HG03280 (cell line): ENCODE results near the gene SRP14.
"Not testable (repeated sequence)": the region's sequence is repeated elsewhere in the genome, so short reads cannot be mapped to it uniquely, and the experiment has no call there.

Source experiments
- ATAC-seq: cut with Tn5 transposase; IDR thresholded peaks from one replicate; pipeline ENCODE4 v1.9.1; 2021; ENCODE audit warnings: mild to moderate bottlenecking, moderate library complexity; ENCODE audit not compliant: unreplicated experiment

SRP14 gene, protein sequence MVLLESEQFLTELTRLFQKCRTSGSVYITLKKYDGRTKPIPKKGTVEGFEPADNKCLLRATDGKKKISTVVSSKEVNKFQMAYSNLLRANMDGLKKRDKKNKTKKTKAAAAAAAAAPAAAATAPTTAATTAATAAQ

DNA sequence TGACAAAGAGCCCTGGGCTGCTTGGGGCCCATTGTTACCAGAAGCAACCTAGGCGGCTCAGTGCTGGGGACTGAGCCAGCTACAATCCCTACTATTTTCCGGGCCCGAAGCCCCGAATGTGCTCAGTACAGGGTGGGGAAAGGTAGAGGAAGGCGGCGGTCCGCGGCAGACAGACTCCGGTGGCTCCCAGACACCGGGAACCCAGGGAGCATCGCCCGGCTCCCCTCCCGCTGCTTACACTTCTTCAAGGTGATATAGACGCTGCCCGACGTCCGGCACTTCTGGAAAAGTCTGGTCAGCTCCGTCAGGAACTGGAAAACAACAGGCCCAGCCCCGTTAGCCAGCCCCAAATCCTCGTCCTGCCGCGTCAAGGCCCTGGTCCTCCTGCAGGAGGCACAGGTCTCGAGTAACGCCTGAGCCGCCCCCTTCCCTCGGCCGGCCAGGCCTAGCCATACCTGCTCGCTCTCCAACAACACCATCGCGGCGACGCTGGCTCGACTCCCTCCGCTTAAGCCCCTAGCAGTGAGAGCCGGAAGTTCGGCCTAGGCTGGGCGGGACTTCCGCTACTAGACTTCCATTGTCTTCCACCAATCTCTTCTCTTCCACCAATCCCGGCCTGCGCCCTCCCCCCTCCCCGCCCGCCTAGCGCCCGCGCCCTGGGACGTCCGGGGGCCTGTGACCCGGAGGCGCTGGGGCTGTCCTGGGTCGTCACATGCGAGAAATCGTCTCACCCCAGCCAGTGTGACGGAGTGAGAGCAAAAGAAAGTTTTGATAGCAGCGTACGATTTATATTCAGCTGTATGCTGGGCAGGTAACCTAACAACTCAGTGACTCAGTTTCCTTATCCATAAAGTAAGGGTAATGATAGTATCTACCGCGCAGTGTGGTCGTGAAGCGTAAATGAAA, at the start of gene SRP14:
TSS of gene SRP14 (minus strand) at position 544 of the 906 bp plus-strand sequence. CDS start at position 479, 65 bp downstream.
- ATAC-seq = peak; percentile 90

DNA sequence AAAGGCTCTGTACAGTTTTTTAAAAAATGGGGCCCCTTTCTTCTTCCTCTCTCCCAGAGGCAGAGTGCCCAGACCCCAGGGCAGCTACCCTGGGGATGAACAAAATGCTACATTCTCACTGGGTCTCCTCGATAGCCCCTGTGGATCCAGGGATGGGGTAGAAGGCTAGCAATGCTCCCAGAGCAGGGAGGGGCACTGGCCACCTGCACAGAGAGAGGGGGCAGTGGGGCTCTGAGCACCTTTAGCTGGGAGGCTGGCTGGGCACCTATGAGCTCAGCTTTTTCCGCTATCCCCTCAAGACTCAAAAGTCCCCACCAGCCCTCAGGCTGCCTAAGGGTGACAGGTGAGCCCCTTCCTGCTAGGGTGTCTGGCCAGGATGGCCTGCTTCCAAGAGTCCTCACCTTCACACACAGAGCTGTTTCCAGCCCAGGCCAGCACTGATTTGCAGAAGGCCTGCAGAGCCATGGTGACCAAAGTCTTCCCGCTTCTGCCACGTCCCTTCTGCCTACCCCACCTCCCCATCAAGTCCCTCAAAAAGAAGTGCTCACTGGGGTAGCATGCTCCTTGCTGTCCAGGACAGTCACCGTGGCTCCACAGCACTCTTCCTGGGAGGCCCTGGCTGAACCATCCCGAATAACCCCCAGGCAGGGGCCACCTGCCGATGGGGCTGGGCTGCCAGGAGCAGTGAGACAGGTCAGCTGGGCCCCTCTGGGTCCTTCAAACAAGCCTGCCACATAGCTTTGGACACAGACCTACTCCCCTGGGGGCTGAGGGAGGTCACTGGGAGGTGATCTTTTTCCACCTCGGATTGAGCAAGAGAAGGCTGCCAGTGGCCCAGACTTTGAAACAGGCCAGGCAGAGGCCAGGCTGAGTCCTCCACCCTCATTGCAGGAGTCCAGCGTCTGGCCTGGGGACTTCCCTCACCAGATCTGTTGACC, 49.3 kb upstream of the SRP14 start:
- ATAC-seq = no peak

DNA sequence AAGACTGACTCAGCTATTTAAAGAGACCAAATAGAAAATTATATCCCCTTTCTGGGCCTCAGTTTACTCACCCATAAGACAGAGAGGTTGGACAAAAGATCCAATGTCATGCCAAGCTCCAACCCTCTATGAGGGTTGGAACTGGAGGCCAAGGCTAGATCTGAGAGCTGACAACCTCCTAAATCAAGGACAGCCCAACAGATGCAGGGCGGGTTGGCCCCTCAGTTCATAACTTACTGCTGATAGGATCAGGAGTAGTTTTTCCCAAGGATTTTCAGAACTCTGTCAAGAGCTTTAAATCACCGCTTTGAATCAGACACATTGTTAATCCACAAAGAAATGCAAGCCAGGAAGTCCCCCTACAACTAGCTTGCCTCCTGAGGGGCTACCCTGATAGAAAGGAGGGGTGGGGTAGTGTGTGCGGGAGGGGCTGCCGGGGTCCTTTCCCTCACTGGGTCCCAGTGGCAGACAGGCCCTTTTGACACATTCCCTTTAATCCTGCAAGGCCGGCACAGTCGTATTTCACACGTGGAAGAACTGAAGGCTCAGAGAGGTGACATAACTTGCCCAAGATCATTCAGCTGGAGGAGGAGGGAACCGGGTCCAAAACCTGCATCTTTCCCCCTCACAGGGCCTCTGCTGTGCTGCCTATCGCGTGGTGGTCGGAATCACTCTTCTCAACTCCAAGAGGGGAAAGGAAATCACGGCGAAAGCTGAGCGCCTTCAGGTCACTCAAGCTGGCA, 48.3 kb upstream of the SRP14 start:
- ATAC-seq = no peak

GRCh38 chr15:40085266-40085665, 46.3 kb upstream of the SRP14 start:
- ATAC-seq = no peak

DNA sequence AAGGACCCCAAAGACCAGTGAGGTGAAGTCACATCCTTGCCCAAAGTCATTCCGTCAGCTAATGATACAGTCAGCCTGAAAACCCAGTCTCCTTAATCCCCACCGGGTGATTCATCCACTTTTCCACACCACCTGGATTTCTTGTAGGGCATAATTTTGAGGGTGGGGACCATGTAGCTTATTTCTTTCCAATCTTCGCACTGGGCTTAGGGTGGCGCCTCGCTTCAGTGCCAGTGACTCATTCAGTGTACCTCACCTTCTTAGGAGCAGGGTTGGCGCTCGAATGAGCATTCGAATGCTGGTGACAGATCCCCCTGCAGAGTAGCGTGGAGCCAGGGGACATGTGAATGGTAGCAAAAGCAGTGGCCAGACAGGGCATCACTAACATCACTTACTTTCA, 45.7 kb upstream of the SRP14 start:
- no peak for ATAC-seq

GRCh38 chr15:40082195-40082883, 43.4 kb upstream of the SRP14 start:
- no peak for ATAC-seq

GRCh38 chr15:40081691-40082194, 42.8 kb upstream of the SRP14 start:
- ATAC-seq = no peak

GRCh38 chr15:40080847-40081246, 41.9 kb upstream of the SRP14 start:
- ATAC-seq = no peak

- no peak for ATAC-seq
These were observed 41.1 kb upstream of the SRP14 start for GRCh38 chr15:40080104-40080503.

DNA sequence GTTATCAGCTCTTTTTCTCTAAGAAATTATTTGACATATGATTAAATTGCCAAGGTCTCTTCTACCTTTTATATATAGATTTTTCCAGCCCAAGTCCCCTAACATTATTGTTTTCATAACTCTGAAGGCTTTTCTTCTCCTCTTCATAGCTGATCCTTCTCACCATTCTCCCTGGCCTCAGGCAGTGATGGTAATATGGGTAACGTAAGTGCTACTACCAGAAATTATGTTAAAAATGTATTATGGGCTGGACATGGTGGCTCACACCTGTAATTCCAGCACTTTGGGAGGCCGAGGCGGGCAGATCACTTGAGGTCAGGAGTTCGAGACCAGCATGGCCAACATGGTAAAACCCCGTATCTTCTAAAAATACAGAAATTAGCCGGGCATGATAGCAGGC, 40.5 kb upstream of the SRP14 start:
- ATAC-seq = no peak

GRCh38 chr15:40075298-40076044, 36.5 kb upstream of the SRP14 start:
- no peak for ATAC-seq

- not testable (repeated sequence) for ATAC-seq
These were observed 35.7 kb upstream of the SRP14 start for GRCh38 chr15:40074656-40075055.

DNA sequence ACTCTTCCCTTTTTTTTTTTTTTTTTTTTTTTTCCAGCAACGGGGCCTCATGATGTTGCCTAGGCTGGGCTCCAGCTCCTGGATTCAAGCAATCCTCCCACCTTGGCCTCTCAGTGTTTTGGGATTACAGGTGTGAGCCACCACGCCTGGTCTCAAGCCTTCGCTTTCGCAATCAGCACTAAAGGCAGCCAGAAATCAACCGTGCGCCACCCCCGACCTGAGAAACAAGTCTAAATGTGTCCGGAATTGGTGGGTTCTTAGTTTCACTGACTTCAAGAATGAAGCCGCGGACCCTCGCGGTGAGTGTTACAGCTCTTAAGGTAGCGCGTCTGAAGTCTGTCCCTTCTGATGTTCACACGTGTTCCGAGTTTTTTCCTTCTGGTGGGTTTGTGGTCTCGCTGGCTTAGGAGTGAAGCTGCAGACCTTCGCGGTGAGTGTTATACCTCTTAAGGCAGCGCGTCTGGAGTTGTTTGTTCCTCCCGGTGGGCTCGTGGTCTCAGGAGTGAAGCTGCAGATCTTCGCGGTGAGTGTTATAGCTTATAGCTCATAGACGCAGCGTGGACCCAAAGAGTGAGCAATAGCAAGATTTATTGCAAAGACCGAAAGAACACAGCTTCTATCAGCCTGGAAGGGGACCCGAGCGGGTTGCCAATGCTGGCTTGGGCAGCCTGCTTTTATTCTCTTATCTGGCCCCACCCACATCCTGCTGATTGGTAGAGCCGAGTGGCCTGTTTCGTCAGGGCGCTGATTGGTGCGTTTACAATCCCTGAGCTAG, 34.9 kb upstream of the SRP14 start:
- ATAC-seq = not testable (repeated sequence)

DNA sequence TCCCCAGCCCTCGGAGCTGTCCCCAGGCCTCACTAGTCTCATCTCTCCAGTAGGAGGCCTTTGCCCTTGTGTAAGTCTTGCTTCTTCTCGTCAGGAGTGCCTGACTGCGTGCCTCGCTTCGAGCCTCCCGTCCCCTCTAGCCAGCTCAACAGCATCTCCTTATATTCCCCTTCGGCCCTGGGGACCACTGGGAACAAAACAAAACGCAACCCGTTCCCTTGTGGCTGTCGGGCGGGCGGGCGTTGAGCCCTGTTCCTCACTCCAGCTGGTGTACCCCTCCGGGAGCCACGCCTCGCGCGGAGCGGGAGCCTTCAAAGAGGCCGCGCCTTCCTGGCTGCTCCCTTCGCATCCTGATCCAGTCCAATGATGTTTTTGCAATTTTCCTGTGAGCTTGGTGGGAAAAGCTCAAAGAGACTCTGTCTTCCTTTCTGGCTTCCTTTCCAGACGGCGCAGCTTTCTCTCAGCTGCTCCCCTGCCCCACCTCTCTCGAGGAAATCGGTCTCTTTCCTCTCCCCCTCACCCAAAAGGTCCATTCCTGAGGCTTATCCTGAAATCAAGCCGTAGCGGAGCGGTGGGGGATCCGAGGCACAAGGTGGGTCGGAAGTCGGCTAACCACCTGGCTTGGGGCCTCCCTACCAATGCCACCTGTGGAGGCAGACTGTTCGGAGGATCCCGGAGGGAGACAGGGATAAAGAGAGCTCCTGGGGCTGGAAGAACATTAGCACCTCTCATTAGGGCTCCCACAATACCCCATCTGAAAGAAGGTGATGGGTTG, 33.4 kb upstream of the SRP14 start:
- ATAC-seq = no peak

GRCh38 chr15:40070608-40071218, 31.7 kb upstream of the SRP14 start:
- no peak for ATAC-seq

- ATAC-seq = no peak
These were observed 31.2 kb upstream of the SRP14 start for GRCh38 chr15:40070166-40070557.
